ENCODE results near the gene ERBB3.
"Not testable (repeated sequence)": the region's sequence is repeated elsewhere in the genome, so short reads cannot be mapped to it uniquely, and the experiment has no call there.

- TF ChIP-seq CTCF, POLR2A (IDR thresholded peaks at IDR 0.05): not testable (repeated sequence)
Observed at GRCh38 chr12:56042430-56042813, 37.5 kb upstream of the ERBB3 start.

Data from right lobe of liver (tissue), 4 donors.